SKM-1 treated with dmso at 0.1 percent for 144 hours (cell line): ENCODE results near the gene ACRBP.
A peak's percentile ranks its signal among the peaks of the same experiment; 100 is the strongest.

Source experiments
- DNase-seq: peaks from one replicate; lab custom pipeline; 2025; ENCODE audit not compliant: unreplicated experiment; lab: John Stamatoyannopoulos, UW

Gene ACRBP

DNA sequence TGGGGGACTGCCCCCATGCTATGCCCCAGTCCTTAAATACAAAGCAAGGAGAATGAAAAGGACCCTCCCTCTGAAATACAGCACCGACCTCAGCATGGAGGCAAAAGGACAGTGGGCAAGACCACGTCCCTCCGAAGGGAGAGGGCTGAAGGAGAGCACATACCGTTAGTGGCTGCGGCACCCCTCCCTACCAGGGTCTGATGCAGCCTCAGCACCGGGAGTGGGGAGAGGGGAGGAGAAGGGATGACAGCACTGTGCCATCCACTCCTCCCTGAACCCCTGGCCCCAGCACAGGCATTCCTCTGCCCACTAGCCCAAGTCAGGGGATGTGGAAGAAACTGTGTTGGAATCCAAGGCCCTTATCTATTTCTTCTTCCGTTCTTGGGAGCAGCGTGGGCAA, 3.6 kb upstream of the ACRBP start:
- DNase-seq = no peak

DNA sequence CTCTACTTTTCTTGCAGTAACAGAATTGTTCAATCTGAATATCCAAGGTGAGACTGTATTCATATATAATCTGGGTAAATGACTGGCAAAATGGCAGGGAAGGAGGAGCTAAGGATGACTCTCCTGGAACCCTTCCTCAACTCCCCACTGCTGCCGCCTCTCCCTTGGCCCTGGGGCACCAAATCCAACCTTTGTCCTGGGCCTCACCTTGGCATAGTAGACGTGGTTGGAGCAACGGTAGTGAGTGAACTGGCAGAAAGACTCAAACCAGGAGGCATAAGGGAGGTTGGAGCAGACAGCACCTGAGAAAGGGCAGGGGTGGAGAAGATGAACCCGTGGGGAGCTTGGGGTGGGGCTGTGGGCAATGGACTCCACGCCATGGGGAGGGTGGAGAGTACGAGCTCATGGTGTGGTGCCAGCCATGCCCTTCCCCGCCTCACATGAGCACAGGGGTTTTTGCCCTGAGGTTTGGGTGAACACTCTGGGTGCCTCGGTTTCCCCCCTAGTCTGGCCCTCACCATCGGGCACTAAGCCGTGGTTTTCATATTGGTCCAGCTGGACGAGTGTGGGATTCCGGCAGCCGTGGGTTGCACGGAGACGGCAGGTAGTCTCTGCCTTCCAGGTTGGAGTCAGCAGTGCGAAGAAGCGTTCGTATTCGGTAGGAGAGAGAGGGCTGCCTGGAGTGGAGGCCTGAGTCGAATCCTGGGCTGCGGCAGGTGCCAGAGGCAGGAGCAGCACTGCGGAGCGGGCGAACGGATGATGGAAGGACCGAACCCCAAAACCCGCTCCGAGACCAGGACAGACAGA, 753 bp downstream of the ACRBP start:
- no peak for DNase-seq

DNA sequence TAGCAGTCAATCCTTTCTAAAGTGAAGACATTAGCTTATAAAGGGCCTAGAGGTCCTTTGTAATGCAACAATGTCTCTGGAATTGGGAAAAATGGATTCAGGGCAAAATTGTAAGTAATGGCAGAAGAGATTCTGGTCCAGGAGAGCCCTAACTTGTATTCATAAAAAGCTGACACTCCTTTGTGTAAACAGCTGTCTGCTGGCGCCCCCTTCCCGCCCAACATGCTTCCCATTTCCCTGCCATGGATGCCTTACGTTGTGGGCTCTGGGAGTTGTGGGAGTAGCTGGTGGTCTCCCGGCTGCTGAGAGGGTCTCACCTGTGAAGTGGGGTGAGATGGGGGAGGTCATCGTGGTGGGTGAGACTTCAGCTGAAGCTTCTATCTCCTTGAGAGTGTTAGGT, 2.3 kb downstream of the ACRBP start:
- DNase-seq = no peak

DNA sequence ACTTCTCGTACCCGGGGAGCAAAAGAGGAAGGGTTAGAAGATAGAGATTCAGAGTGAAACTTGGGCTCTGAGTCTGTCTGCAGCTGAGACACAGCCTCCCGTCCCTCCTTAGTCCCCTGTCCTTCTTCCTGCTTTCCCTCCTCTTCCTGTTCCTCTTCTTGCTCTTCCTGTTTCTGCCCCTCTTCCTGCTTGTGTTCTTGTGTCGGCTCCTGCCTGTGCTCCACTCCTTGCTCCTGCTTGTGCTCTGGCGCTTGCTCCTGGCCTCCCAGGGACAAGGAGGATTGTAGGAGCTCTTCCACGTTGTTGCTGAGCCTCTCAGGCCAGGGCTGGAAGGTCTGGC, 3.0 kb downstream of the ACRBP start:
- DNase-seq = peak; percentile 70

DNA sequence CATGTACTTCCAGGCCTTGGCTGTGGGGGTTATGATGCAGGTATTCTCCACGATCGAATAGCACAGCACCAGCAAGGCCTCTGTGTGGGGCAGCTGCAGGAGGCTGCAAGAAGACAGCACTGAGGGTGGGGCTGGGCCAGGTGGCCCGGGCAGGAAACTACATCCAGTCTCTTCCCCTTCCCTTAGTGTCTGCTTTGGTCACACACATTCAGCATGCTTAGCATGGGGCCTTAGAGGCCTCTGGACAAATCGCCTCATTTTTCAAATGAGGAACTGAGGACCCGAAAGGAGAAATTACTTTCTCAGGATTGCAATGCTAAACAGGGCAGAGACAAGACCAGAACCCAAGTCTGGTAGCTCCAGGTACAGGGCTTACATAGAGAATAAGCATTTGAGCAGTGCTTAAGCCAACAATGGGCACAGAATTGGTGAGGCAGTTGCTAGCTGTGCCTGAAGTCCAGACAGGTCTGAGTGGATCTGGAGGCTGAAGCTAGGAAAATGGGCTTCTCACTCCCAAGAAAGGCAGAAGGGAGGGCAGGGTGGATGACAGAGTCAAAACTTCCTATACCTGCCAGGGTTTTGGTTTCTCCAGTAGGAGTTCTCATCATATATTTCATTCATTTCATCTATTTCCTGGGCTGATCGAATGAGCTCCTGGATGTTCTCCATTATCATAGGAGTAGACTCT, 3.5 kb downstream of the ACRBP start:
- DNase-seq = peak; percentile 60

DNA sequence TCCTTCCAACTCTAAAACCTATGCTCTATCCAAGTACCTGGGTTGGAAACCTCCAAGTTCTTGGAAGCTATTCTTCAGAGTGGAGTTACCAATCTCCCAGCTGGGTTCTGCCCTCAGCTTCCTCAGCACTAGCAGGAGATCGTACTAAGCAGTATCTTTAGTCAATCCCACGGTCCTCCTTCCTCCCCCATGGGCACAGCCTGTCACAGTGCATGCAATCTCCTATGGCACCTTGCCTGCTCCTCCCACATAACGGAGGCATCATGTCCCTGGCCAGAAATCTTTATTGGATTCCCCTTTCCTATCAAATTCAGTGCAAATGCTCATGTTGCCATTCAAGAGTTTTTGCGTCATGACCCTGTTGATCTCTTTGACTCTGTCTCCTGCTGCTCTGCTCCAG, 6.1 kb downstream of the ACRBP start:
- no peak for DNase-seq

DNA sequence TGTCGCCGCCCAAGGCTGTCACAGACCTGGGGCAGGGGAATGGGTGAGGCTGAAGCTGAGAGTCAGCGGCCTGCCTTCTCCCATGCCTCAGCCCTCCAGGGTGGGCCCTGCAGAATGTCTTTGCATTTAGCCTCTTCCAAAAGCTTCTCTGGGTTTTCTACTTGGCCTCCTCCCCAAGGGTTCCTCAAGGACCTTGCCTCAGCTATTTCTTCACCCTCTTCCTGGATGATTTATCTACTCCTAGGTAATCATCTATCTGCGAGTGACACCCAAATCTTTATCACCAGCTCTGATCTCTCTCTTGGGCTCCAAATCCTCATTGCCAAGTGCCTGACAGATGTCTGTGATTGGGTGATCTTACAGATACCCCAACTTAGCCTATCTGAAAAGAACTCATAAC, 6.7 kb downstream of the ACRBP start:
- DNase-seq = no peak

DNA sequence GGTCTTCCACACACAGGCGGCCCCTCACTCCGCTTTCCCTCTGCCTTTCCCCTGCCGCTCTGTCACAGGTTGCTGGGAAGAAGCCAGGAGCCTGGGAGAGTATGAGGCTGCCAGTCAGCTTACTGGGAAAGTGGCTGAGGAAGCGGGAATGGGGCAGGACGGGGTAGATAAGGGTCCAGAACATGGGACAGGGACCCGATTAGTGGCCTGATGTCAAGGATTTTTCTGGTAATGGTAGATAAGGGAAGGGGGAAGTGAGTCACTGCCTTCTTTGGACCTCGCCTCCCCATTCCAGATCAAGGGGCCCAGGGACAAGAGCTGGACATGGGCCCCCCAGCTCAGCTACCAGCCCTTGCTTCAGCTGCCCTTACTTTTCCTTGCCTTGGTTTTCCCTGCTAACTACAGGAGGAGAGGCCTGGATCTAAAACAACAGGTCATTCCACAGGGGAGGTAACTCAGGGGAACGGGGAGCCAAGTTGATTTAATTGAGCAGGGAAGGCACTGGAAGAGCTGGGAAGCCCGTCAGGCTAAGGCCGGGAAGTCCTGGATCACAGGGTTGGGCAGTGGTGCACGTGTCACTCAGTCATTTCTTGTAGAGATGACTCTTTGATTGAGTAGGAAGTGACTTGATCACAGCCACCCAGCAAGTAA, 8.0 kb downstream of the ACRBP start:
- DNase-seq = no peak

DNA sequence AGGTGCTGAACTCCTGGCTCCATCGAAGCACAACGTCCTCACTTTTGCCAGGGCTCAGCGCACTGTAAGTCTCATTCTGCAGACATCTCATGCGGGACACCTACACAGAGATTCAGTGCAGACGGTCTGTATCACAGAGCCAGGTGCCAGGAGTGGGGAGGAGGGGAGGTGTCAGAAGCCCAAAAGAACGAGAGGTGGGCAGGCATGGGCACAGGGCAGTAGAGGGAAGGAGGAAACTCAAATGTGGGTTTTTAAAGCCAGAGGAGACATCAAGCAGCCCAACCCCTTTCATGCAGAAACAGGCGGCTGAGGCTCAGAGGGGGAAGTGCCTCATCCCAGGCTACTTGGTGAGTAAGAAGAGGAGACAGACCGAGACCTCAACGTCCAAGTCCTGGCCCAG, 8.9 kb downstream of the ACRBP start:
- peak; percentile 29 for DNase-seq

DNA sequence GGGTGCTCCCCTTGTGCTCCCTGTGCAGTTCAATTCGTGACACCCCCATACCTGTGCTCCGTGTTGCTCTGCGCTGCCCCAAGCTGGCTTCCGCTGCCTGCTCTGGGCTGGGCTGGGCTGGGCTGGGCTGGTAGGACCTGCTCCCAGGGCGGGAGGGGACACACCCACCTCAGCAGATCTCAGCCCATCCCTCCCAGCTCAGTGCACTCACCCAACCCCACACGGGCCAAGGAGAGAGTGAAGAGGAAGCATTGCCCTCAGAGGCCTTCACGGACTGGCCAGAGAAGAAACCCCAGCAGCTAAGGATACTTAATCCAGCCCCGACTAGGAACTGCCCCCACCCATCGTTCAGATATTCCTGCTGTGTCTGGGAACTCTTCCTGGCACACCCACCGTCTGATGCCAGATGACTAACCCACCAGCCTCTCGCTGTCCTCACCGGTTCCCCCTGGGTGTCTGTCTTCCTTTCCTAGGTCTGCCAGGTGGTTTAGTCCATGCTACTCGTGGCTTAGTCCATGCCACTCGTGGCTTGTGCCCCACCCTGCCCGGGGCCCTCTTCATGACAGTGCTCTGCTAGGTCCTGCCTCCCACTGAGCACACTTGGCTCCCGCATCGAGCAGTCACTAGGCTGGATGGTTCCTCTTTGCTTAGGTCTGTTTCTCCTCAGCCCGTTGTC, 11.2 kb downstream of the ACRBP start, which contains the start of gene LPAR5:
TSS of gene LPAR5 (minus strand) at position 104 of the 676 bp plus-strand sequence. CDS start 14,711 bp downstream, outside the sequence.
- DNase-seq = no peak

DNA sequence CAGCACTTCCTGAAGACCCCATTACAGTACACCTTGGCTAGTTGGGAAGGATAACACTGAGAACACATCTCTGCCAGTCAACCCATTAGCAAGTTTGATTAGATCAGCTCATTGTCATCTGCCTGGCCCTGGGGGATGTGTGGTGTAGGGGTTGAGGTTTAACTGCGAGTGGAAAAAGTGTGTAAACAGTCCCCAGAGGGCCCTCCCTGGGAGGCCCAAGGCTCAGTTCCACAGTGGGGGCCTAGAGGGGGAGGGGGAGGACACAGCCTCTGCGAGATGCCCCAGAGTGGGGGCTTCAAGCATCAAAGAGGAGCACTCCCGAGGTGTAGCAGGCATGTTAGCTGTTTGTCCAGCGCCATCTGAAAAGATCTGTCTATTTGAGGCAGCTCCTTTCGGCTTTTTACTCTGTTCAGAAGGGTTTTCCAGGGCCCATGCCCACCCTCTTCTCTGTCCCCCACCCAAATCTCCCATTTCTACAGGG, 11.8 kb downstream of the ACRBP start:
- no peak for DNase-seq

DNA sequence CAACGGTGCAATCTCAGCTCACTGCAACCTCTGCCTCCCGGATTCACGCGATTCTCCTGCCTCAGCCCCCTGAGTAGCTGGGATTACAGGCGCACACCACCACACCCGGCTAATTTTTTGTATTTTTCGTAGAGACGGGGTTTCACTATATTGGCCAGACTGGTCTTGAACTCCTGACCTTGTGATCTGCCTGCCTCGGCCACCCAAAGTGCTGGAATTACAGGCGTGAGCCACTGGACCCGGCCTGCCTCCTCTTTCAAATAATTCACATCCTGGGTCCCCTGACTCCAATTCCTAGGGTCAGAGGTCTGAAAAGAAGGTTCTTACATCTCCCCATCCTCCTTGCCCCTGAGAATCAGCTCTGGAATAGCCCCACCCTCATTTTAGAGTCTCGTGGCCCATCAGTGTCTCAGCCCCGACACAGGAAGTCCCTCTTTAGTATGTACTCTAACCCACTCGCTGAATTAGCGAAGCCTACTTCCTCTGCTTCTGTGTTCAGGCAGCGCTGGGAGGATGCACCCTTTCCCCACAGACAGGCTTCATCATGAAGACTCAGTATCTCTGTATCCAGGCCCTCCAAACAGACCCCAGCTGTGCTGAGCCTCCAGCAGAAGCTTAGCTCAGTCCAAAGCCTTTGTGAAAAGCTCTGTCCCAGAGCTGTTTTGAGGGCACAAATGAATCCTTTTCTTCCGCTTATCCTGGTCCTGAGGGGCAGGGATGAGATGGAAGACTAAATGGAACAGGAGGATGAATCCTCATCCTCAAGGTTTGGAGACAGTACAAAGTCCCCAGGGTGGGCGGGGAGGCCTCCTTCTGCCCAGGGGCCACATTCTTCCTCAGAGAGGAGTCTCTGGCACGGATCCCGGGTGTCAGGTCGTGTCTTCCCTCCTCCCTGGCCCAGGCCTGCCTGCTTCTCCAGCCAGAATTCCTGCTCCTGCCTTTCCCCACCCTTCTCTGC, 14.9 kb downstream of the ACRBP start:
- DNase-seq = peak; percentile 12

DNA sequence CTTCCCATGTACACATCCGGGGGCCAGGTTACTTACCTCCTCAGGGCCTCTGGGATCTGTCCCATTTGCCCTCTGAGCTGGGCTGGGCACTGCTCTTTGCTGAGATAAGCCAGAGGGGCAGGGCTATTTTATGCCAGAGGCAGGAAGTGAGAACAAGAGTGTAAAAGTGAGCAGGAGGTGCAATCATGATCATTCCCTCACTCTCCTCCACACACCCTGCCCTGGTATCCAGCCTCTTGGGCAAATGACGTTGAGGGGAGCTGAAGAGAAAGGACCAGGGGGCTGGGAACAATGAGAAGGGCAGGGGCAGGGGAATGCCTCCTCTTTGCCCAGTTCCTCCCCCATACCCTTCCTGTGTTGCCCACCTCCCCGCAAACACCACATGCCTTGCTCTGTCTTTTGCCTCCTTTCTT, 15.7 kb downstream of the ACRBP start:
- DNase-seq = no peak

DNA sequence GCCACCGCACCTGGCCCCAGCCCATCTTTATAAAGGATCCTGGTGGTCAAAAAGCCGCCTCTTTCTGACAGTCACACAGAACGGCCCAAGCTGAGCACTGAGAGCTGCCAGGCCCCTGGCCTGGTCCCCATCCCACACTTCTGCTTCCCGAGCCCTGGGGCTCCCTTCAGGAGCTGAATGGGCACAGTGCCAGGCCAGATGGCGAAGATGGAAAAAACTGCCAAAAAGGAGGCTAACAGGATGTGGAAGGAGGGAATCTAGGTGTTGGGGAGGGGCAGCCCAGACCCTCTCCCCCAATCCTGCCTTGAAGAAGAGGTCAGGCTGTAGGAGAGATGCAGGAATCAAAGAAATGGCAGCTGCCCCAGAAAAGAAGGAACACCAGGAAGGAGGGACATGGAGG, 16.5 kb downstream of the ACRBP start:
- no peak for DNase-seq

DNA sequence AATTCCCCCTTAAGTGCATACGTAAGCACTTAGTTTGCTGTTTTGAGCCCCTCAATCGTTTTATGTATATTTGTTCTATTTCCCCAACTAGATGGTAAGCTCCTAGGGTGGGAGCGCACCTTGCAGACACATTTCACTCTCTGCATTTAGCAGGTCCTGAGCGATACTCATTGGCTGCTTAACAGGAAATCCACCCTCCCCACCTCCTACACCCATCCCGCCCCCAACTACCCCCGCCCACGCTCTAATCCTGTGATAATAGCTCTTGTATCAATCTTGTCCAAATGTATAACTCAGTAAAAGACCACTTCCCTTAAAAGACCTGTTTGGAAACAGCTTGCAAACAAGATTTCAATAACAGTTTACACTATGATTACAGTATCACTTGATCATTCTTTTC, 19.6 kb downstream of the ACRBP start:
- DNase-seq = no peak

DNA sequence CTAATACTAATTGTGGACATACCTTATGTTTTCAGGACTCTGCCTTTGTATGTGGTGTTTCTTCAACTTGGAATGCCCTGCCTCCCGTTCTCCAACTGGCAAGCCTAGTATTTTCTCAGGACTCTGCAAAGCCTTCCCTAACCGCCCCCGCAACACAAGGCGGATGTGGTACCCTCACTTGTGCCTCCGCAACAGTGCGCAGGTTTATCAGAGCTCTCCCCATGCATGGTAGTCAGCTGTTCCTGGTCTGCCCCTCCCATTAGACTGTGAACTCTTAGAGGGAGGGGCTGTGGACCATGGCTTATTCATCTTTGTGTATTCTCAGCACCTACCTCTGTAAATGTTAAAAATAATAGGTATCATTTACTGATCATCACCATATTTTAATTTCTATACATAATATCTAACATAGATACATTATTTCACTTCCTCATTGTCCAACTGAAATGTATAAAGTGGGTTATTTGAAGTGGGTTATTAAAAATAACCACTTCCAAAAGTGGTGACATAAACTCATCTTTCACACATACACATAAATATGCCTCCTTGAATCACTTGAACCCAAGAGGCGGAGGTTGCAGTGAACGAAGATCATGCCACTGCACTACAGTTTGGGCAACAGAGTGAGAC, 20.5 kb downstream of the ACRBP start:
- DNase-seq = no peak

DNA sequence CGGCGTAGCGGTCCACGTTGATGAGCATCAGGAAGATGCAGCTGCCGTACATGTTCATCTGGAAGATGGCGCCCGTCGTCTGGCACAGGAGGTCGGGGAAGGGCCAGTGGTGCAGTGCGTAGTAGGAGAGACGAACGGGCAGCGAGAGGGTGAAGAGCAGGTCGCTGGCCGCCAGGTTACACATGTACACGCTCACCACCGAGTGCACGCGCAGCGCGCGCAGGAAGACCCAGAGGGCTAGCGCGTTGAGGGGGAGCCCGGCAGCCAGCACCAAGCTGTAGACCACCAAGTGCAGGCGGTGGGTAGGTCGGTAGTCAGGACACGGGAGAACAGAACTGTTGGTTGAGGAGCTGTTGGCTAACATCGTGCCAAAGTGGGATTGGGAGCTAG, 26.4 kb downstream of the ACRBP start:
- no peak for DNase-seq

DNA sequence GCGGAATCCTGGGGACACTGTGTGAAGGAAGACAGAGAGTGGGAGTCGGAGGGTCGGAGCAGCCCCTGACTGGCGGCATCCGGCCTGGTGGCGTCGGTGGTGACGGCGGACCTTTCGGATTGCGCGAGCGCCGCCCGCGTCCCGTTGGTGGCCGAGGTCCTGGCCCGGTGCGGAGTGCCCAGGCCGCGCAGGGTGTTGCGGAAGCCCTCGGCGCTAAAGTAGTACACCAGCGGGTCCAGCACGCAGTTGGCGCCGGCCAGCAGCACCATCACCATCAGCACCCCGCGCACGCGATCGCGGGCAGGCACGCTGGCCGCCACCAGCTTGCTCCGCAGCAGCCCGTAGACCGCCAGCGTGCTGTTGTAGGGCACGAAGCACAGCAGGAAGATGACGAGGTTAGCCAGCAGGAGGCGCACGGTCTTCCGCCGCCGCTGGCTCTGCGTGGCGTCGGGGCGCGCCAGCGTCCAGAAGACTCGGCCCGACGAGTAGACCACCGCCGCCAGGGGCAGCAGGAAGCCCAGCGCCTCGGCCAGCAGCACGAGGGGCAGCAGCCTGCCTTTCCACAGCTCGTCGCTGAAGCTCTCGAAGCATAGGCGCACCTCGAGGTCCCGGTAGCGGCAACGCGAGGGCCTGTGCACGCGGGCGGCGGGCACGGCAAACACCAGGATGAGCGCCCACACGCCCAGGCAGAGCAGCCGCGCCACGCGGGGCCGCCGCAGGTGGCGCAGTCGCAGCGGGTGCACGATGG, 26.9 kb downstream of the ACRBP start:
- no peak for DNase-seq
